Middle frontal gyrus (tissue), 1 donor: ENCODE data around the gene COX10.

ENCODE experiments used
- DNase-seq: peaks from one replicate; pipeline ENCODE4 v3.0.0-alpha.2; 2015; ENCODE audit warnings: low spot score; ENCODE audit errors: extremely low spot score

The COX10 gene

GRCh38 chr17:14070344-14070984, 1.2 kb downstream of the COX10 start:
- DNase-seq, result no peak

DNA sequence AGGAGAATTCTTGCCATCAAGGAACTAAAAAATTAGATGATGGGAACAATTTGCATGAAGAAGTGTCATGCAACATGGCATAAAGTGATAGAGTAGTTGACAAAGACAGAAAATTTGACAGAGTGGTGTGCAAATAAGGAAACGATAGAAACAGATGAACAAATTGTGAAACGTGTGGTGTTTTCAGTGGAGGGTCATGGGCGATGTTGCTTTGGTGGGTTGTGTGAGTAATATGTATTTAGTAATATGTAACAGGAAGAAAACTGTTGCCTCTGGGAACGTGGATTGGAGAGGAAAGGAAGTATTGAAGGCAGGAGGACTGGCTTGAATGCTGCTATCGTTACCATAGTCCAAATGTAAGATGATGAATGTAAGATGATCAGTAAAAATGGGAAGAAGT, 3.6 kb downstream of the COX10 start:
- DNase-seq, result no peak

- no peak for DNase-seq
These were observed 8.7 kb downstream of the COX10 start for GRCh38 chr17:14078027-14078426.

DNA sequence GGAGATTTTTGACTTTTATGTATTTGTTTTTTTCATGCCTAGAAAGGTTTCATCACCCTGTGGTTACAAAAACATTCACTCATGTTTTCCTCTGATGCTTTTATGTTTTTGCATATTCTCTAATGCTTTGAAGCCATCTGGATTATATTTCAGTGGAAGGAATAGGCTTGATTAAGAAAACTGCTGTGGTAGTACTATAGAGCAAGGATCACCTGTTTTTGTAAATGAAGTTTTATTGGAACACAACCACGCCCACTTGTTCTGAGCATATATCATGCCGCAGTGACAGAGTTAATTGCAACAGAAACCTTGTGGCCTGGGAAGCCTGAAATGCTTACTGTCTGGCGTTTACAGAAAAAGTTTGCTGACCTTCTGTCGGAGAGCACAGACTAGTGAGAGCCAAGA, 11.5 kb downstream of the COX10 start:
- no peak for DNase-seq

GRCh38 chr17:14082848-14083247, 13.5 kb downstream of the COX10 start:
- no peak for DNase-seq

- no peak for DNase-seq
These were observed 15.7 kb downstream of the COX10 start for GRCh38 chr17:14084955-14085354.

GRCh38 chr17:14086189-14086588, 16.9 kb downstream of the COX10 start:
- DNase-seq, result no peak

GRCh38 chr17:14089179-14089578, 19.9 kb downstream of the COX10 start:
- no peak for DNase-seq

GRCh38 chr17:14091367-14091766, 22.1 kb downstream of the COX10 start:
- DNase-seq, result no peak

- no peak for DNase-seq
These were observed 23.5 kb downstream of the COX10 start for GRCh38 chr17:14092808-14093207.

DNA sequence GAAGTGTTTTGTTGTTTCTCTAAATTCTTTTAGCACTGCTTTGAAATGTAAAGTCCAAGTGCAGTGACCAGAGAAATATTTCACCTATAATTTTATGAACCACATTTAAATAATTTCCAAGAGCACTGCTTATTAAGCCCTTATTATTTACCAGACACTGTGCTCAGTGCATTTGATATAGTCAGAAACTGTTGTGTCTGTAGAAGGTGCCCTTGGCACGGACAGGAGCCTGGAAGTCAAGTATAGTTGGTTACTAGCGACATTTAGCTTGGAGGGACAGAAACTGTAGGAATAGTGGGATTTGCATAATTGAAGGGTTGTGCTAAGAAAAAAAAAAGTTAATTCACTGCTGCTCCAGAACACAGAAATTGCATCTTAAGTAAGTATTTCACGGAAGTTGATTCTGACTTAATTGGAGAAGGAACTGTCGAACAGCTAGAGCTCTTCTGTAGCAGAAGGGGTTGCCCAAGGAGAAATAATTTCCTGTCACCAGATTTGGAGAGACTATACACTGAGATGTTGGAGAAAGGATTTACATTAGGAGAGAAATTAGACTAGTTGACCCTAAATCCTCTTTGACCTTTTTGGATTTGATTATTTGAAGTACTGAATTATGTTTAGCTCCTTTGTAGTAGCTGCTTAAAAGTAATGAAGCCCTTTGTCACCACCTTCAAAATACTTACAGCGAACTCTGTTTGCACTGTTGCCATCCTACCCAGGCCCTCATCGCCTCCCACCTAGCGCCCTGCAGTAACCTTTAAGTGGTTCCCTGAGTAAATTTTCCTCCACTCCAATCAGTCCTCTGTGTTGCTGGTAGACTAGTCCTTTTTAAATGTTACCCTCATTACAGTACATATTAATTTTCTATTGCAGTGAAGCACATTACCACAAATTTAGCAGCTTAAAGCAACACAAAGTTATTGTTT, 25.6 kb downstream of the COX10 start:
- DNase-seq, result no peak

DNA sequence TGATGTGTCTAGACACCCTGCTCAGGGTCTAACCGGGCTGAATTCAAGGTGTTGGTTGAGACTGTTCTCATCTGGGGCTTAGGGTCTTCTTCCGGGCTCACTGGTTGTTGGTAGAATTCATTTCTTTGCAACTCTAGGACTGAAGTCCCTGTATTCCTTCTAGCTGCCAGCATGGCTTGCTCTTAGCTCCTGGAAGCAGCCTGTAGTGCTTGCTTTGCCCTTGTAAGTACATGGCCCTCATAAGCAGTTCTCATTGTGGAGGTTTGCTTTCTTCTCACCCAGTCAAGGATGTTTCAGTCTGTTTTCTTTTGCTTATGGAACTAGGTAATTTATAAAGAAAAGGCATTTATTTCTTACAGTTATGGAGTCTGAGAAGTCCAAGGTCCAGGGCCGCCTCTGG, 26.3 kb downstream of the COX10 start:
- no peak for DNase-seq

DNA sequence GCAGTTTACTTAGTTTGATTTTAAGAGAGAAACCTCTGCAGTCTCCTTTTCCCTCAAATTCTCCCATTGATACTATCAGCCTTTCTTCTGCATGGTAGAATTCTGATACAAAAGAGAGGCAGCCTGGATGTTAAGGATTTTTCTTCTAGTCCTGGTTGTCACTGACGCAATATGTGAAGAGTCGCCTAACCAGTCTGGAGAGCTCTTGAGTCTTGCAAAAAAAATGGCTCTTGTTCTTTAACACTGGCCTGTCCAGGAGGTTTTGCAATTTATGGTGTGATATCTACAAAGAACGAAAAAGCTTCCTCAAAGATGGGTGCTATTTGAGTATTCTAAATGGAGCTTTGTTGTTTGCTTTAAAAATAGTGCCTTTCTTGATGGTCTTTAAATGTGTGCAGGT, 28.9 kb downstream of the COX10 start:
- DNase-seq, result no peak

- DNase-seq, result no peak
These were observed 32.7 kb downstream of the COX10 start for GRCh38 chr17:14101976-14102375.

DNA sequence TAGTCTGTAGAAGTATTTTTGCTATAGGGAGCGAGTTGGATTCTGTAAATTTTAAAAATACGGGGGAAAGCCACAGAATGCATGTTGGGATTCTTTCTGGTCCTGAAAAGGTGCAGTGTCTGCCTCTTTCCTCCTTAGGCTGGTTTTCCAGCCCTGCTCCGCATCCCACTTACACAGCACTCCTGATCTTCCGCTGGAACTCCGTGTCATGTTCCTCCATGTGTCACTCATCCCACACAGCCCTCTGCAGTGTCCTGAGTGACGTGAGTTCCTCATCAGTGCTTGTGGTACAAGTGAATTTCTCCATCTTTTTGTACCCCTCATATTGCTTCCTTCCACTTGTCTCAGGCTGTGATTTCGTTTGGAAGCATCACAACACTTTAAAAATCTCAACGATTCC, 34.5 kb downstream of the COX10 start:
- DNase-seq, result no peak

GRCh38 chr17:14104734-14105133, 35.4 kb downstream of the COX10 start:
- DNase-seq, result no peak

GRCh38 chr17:14107889-14108288, 38.6 kb downstream of the COX10 start:
- DNase-seq, result no peak

- no peak for DNase-seq
These were observed 43.1 kb downstream of the COX10 start for GRCh38 chr17:14112407-14112806.

DNA sequence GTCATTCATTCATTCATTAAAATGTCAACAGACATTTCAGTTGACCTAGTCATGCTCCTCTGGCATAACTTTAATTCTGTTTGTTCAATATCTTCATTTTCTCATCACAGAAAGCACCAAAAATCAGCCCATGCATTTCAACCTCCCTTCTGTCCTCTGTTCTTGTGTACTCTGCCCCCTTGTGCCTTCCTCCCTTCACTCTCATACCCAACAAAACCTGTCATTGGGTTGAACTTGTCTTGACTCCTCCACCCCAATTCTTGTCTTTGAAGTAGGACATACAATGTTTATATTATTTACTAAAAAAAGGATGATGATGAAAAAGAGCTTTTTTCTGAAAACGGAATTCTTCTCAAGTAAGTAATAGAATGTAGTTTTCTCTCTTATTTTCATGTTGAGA, 43.8 kb downstream of the COX10 start:
- DNase-seq, result no peak

DNA sequence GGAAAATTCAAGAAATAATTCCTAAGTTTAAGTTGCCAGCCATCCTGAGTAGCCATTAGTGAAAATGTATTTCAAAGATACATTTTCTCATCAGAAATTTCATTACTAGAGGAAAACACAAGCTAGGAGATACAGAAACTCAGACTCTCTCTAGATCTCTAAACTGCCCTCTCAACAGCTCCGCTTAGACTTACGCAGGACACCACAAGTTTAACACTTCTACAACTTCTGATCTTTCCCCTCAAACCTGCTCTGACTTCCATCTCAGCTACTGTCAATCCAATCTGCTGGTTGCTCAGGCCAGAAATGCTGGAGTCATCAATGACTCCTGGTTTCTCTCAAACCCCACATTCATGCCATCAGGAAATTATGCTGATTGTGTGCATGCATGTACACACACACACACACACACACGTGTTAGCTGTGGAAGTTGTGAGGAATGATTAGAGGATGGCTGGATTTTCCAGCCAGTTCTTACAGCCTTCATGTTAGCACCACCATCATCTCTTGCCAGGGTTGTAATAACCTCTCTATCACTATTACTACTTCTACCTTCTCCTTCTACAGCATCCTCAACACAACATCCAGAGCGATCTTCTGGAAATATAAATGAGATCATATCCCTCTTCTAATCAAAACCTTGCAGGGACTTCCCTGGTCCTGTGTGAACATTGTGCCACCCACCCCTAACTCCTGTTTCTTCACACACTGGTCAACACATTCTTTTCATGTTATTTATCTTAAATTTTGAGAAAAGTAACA, 47.1 kb downstream of the COX10 start:
- no peak for DNase-seq

GRCh38 chr17:14118951-14119350, 49.6 kb downstream of the COX10 start:
- no peak for DNase-seq

DNA sequence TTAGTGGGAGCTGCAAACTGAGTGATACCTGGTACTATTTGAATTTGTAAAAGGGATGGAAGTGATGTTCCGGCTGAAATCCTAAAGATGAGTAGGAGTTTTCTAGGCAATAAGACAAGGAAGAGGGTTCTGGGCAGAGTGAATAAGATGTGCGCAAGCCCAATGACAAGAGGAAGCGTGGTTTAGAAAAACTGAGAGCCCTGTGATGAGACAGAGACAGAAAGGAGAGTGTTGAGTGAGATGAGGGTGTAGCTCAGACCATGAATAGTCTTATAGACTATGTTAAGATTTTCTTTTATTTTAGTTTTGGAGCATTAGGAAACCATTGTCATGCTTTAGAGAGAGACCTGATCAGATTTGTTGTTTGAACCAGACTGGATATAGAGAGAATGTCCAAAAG, 50.2 kb downstream of the COX10 start:
- no peak for DNase-seq
